Measurements from ENCODE around the gene PRRT3. TPM values are rescaled to one million over a fixed set of nuclear protein-coding genes. Genes with fewer than 3 reads are reported as not detected.

PRRT3 gene
- total and polyA plus RNA-seq, 2 of the 8 experiments (the other 6 are each of a cell fraction or from before 2014, with no cell fraction given) = 9.0 to 9.2 TPM

DNA sequence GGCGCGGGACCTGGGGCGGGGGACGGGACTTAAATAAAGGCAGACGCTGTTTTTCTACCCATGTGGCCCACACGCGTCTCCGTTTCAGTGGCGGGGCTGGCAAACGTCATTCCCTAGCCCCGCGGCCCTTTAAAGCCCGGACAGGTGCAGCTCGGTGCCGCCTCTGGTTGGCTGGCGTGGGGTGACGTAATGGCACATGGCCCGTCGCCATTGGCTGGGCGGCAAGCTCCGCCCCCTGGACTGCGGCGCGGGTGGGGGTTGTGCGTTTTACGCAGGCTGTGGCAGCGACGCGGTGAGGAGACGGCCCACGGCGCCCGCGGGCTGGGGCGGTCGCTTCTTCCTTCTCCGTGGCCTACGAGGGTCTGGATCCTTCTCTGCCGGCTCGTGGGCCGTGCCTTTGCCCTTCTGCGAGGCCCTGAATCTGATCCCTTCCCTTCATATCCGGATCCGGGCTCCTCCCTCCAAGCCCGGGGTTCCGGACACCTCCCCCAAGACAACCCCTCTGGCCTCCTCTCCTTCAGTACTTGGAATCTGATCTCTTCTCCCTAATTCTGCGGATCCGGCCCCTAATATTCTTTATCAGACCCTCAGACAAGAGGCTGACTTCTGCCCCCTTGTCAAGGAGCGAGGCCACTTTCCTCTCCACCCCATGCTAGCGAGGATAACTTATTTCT, 18.5 kb downstream of the PRRT3 start, which contains the start of gene CRELD1 (continued):
- TF ChIP-seq CBX8 (IDR thresholded peaks at IDR 0.05; ENCODE audit: borderline replicate concordance, low read depth, low read length) = no peak
- TF ChIP-seq, protein P1, sequence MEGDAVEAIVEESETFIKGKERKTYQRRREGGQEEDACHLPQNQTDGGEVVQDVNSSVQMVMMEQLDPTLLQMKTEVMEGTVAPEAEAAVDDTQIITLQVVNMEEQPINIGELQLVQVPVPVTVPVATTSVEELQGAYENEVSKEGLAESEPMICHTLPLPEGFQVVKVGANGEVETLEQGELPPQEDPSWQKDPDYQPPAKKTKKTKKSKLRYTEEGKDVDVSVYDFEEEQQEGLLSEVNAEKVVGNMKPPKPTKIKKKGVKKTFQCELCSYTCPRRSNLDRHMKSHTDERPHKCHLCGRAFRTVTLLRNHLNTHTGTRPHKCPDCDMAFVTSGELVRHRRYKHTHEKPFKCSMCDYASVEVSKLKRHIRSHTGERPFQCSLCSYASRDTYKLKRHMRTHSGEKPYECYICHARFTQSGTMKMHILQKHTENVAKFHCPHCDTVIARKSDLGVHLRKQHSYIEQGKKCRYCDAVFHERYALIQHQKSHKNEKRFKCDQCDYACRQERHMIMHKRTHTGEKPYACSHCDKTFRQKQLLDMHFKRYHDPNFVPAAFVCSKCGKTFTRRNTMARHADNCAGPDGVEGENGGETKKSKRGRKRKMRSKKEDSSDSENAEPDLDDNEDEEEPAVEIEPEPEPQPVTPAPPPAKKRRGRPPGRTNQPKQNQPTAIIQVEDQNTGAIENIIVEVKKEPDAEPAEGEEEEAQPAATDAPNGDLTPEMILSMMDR (IDR thresholded peaks at IDR 0.05; ENCODE audit: control extremely low read depth in 1 of 3, insufficient read depth in 1 of 3, low read depth in 1 of 3, low read length in 3 of 3) = no peak
- TF ChIP-seq EP300 (IDR thresholded peaks at IDR 0.05; ENCODE audit: borderline replicate concordance in 1 of 2, low read depth in 2 of 2, low read length in 2 of 2) = no peak
- TF ChIP-seq, protein P2, sequence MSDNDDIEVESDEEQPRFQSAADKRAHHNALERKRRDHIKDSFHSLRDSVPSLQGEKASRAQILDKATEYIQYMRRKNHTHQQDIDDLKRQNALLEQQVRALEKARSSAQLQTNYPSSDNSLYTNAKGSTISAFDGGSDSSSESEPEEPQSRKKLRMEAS (IDR thresholded peaks at IDR 0.05) = peak; percentile 96
- TF ChIP-seq SRF (IDR thresholded peaks at IDR 0.05; ENCODE audit: low read depth, low read length) = no peak
- TF ChIP-seq TBP (IDR thresholded peaks at IDR 0.05; ENCODE audit: low read depth, low read length) = peak; percentile 58; the same call in 1 of the 2 replicates
- no peak for TF ChIP-seq BRCA1 (IDR thresholded peaks at IDR 0.05; ENCODE audit: low read depth, low read length)
- no peak for TF ChIP-seq CBX5 (IDR thresholded peaks at IDR 0.05; ENCODE audit: low read depth, low read length)
- no peak for TF ChIP-seq RXRA (IDR thresholded peaks at IDR 0.05; ENCODE audit: insufficient read depth, low read depth, low read length)
- TF ChIP-seq RBBP5 (IDR thresholded peaks at IDR 0.05; ENCODE audit: borderline replicate concordance, low read depth, low read length) = 0 out of 2 replicates have a peak, but pooled peaks have one; percentile 33
- no peak for TF ChIP-seq JUN (IDR thresholded peaks at IDR 0.05; ENCODE audit: low read depth, low read length)
- no peak for TF ChIP-seq KDM5A (IDR thresholded peaks at IDR 0.05; ENCODE audit: low read length)
- TF ChIP-seq POLR2A (IDR thresholded peaks at IDR 0.05; ENCODE audit: control extremely low read depth in 1 of 2, low read depth in 2 of 2, low read length in 2 of 2) = peak; percentile 53 to 72; a peak in 2 of 3 replicates
- TF ChIP-seq SUZ12 (IDR thresholded peaks at IDR 0.05; ENCODE audit: low read length) = no peak
- TF ChIP-seq, protein P3, sequence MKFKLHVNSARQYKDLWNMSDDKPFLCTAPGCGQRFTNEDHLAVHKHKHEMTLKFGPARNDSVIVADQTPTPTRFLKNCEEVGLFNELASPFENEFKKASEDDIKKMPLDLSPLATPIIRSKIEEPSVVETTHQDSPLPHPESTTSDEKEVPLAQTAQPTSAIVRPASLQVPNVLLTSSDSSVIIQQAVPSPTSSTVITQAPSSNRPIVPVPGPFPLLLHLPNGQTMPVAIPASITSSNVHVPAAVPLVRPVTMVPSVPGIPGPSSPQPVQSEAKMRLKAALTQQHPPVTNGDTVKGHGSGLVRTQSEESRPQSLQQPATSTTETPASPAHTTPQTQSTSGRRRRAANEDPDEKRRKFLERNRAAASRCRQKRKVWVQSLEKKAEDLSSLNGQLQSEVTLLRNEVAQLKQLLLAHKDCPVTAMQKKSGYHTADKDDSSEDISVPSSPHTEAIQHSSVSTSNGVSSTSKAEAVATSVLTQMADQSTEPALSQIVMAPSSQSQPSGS (IDR thresholded peaks at IDR 0.05; ENCODE audit: low read length) = 0 out of 2 replicates have a peak, but pooled peaks have one; percentile 26
- TF ChIP-seq CHD1 (IDR thresholded peaks at IDR 0.05; ENCODE audit: low read depth, low read length) = no peak
- TF ChIP-seq JUND (IDR thresholded peaks at IDR 0.05; ENCODE audit: low read length) = peak; percentile 60; the same call in 1 of the 2 replicates
- TF ChIP-seq BCL11A (IDR thresholded peaks at IDR 0.05; ENCODE audit: low read depth in 2 of 2, low read length in 2 of 2) = no peak
- TF ChIP-seq SAP30 (IDR thresholded peaks at IDR 0.05; ENCODE audit: insufficient read depth, insufficient replicate concordance, low read length) = no peak
- no peak for TF ChIP-seq SP2 (IDR thresholded peaks at IDR 0.05; ENCODE audit: low read length)

All from H1 (cell line).